HCT116 (cell line): ENCODE results near the gene TTL. TPM values are rescaled to one million over a fixed set of nuclear protein-coding genes. Genes with fewer than 3 reads are reported as not detected.

Experiments used
- ATAC-seq: fragments of 200-7000 bp; cut with Tn5 transposase; 2 replicates; pipeline ENCODE4 v1.9.1; 2020; ENCODE audit warnings: mild to moderate bottlenecking, moderate library complexity
- BruUV-seq: library from RNA; stranded (reverse); fragments of 400-500 nt; replicated peaks from 2 replicates; lab custom pipeline; 2021; lab: Mats Ljungman, UMichigan
- CTCF ChIA-PET: fragments of 300-600 bp; sonication (Branson Sonifier 250); formaldehyde crosslinking; loops from one replicate; lab custom pipeline; 2021; ENCODE audit warnings: antibody characterized with exemption; lab: Charles Lee
- POLR2A ChIA-PET: fragments of 300-600, 350-600 bp; sonication (Branson Sonifier 250); formaldehyde crosslinking; loops from one replicate; lab custom pipeline; 2021; ENCODE audit warnings: antibody characterized with exemption; lab: Charles Lee
- RAD21 ChIA-PET, 2 experiments: fragments of 300-600 bp; sonication (Branson Sonifier 250); formaldehyde crosslinking; loops; one replicate each; lab custom pipeline; 2023; ENCODE audit warnings: low total read pairs in 2 of 2; ENCODE audit not compliant: uncharacterized antibody in 2 of 2, unreplicated experiment in 2 of 2, low non-redundant PET in 1 of 2; lab: Charles Lee
- DNase-seq: peaks from one replicate; pipeline ENCODE4 v3.0.0-alpha.2; 2010; ENCODE audit warnings: low read depth, low spot score
- H2AFZ ChIP-seq: fragments of 200-600 bp; shearing (Covaris generic), sonication (generic); 2 replicates; pipeline ENCODE4 v1.6.1; 2017; ENCODE audit warnings: low read depth, mixed run types, mixed read lengths, antibody characterized with exemption, low read length; ENCODE audit not compliant: poor library complexity, severe bottlenecking
- H3K27ac ChIP-seq: 2 replicates; pipeline ENCODE4 v1.5.1; 2012; ENCODE audit warnings: low read depth, low read length
- H3K27me3 ChIP-seq: fragments of 200-600 bp; sonication (generic); 2 replicates; pipeline ENCODE4 v1.6.1; 2016; ENCODE audit warnings: mixed run types, low read length, mixed read lengths; ENCODE audit not compliant: insufficient read depth
- H3K36me3 ChIP-seq, 2 experiments: fragments of 200-500 bp in 1 of 2; fragments of 200-600 bp in 1 of 2; sonication (Bioruptor generic) in 1 of 2; sonication (generic) in 1 of 2; 2 replicates each; pipeline versions ENCODE4 v1.5.1 to v1.6.1; 2014 to 2016; ENCODE audit warnings: low read length in 2 of 2, inconsistent platforms in 1 of 2, mixed read lengths in 1 of 2, mixed run types in 1 of 2; ENCODE audit not compliant: insufficient read depth in 2 of 2, control insufficient read depth in 1 of 2
- H3K4me1 ChIP-seq, 2 experiments: fragments of 200-600 bp in 1 of 2; sonication (generic) in 1 of 2; 2 replicates each; pipeline versions ENCODE4 v1.5.1 to v1.6.1; 2012 to 2017; ENCODE audit warnings: low read length in 2 of 2, inconsistent platforms in 1 of 2, mild to moderate bottlenecking in 1 of 2, mixed read lengths in 1 of 2, mixed run types in 1 of 2, moderate library complexity in 1 of 2; ENCODE audit not compliant: insufficient read depth in 2 of 2, control insufficient read depth in 1 of 2
- H3K4me2 ChIP-seq: fragments of 200-600 bp; sonication (generic); 2 replicates; pipeline ENCODE4 v1.6.1; 2017; ENCODE audit warnings: mixed run types, low read length, mixed read lengths
- H3K4me3 ChIP-seq, 2 experiments: fragments of 200-600 bp in 1 of 2; sonication (generic) in 1 of 2; replicated peaks in 1 of 2; 2 replicates each; pipeline ENCODE4 v1.5.1; 2011 to 2016; ENCODE audit warnings: low read length in 2 of 2, control low read depth in 1 of 2, low read depth in 1 of 2, mild to moderate bottlenecking in 1 of 2, mixed read lengths in 1 of 2, mixed run types in 1 of 2
- H3K79me2 ChIP-seq: fragments of 200-600 bp; sonication (generic); 2 replicates; pipeline ENCODE4 v1.6.1; 2017; ENCODE audit warnings: mild to moderate bottlenecking, mixed run types, low read length, moderate library complexity, mixed read lengths; ENCODE audit not compliant: insufficient read depth
- H3K9ac ChIP-seq: fragments of 200-600 bp; sonication (generic); 2 replicates; pipeline ENCODE4 v1.6.1; 2016; ENCODE audit warnings: low read length, mixed read lengths
- H3K9me2 ChIP-seq: fragments of 200-600 bp; sonication (generic), shearing (Covaris generic); 2 replicates; pipeline ENCODE4 v1.6.1; 2017; ENCODE audit warnings: mixed run types, mild to moderate bottlenecking, moderate library complexity; ENCODE audit not compliant: insufficient read depth
- H3K9me3 ChIP-seq, 2 experiments: fragments of 200-500 bp in 1 of 2; fragments of 200-600 bp in 1 of 2; sonication (Bioruptor generic) in 1 of 2; sonication (generic) in 1 of 2; 2 replicates each; pipeline ENCODE4 v1.6.1; 2014 to 2017; ENCODE audit warnings: low read length in 2 of 2, mixed read lengths in 2 of 2, inconsistent platforms in 1 of 2, low read depth in 1 of 2, mild to moderate bottlenecking in 1 of 2, mixed run types in 1 of 2, moderate library complexity in 1 of 2; ENCODE audit not compliant: control insufficient read depth in 1 of 2, insufficient read depth in 1 of 2
- H4K20me1 ChIP-seq: fragments of 200-600 bp; sonication (generic), shearing (Covaris generic); 2 replicates; pipeline ENCODE4 v1.6.1; 2017; ENCODE audit warnings: mixed run types, mild to moderate bottlenecking, moderate library complexity; ENCODE audit not compliant: insufficient read depth
- CEBPB ChIP-seq: IDR thresholded peaks from 2 replicates; pipeline ENCODE4 v1.6.1; 2012; ENCODE audit warnings: low read depth
- ELF1 ChIP-seq: IDR thresholded peaks from 2 replicates; pipeline ENCODE4 v1.6.1; 2012; ENCODE audit warnings: low read depth, borderline replicate concordance
- EZH2 ChIP-seq: fragments of 200-600 bp; sonication (generic); IDR thresholded peaks from 2 replicates; pipeline ENCODE4 v1.6.1; 2017; ENCODE audit warnings: antibody characterized with exemption, mixed run types
- EZH2phosphoT487 ChIP-seq: fragments of 200-600 bp; IDR thresholded peaks from 2 replicates; pipeline ENCODE4 v1.6.1; 2018; ENCODE audit warnings: antibody characterized with exemption, borderline replicate concordance
- JUND ChIP-seq: IDR thresholded peaks from 2 replicates; pipeline ENCODE4 v1.6.1; 2012
- POLR2AphosphoS5 ChIP-seq: IDR thresholded peaks from 2 replicates; pipeline ENCODE4 v1.6.1; 2011; ENCODE audit warnings: mild to moderate bottlenecking, low read depth, low read length, moderate library complexity
- RAD21 ChIP-seq: IDR thresholded peaks from 2 replicates; pipeline ENCODE4 v1.6.1; 2012; ENCODE audit warnings: low read depth, mild to moderate bottlenecking
- SIN3A ChIP-seq: IDR thresholded peaks from 2 replicates; pipeline ENCODE4 v1.6.1; 2012; ENCODE audit warnings: low read depth
- SRF ChIP-seq: IDR thresholded peaks from 2 replicates; pipeline ENCODE4 v1.6.1; 2012; ENCODE audit warnings: low read depth
- YY1 ChIP-seq: IDR thresholded peaks from 2 replicates; pipeline ENCODE4 v1.6.1; 2011; ENCODE audit warnings: low read length, low read depth, moderate library complexity, mild to moderate bottlenecking; ENCODE audit not compliant: insufficient replicate concordance; ENCODE audit errors: extremely low read depth
- ZFX ChIP-seq: fragments of 450-650 bp; IDR thresholded peaks from 2 replicates; pipeline ENCODE4 v1.6.1; 2017
- intact Hi-C: fragments of 100-400 bp; cut with micrococcal nuclease; formaldehyde crosslinking; loops from 2 replicates; pipeline ENCODE4 v1.10.0; 2022
- total RNA-seq: library from RNA; stranded (reverse); gene quantifications from one replicate; pipeline ENCODE4 v1.2.1, GENCODE V29; 2021; ENCODE audit not compliant: unreplicated experiment
- TF ChIP-seq, protein P1 (sequence below): IDR thresholded peaks from 2 replicates; pipeline ENCODE4 v1.6.1; 2011; ENCODE audit warnings: mild to moderate bottlenecking, low read length, moderate library complexity; ENCODE audit not compliant: insufficient replicate concordance; ENCODE audit errors: extremely low read depth

TTL gene
- total RNA-seq, 1 experiment from 2014 or later, result 58.7 TPM

DNA sequence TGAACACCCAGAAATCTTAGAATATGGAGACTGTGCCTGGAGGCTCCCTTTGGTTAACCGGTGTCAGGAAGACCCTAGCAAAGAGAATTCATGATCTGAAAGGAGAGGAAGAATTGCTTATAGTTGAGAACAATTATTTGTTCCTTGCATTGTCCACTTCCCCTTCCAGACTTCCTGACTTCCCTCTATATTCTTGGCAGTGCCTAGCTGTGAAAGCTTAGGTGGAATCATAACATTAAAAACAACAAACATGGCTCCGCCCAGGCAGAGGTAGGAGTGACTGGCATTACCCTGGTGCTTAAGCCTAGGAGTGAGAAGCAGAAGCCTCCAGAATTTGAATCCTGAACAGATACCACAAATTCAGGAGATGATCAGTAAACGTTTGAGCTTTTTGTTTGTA is 1.9 kb downstream of the TTL start:
- peak overlapping the region; percentile 81; the same call in 1 of the 2 replicates for H3K9ac ChIP-seq
- H3K4me1 ChIP-seq, result peaks cover 15 to 24% of the 10 kb centered on the region in 2 experiments; a peak in 3 of 4 replicates
- peak overlapping the region; percentile 83 to 88 for H3K4me3 ChIP-seq
- H3K9me3 ChIP-seq, result no peaks in the 10 kb centered on the region
- intact Hi-C loops, result loop anchor here (5.0 kb wide), 3 partner anchors 58 to 243 kb away; partner anchors contain the start of genes POLR1B and ZC3H8
- peak overlapping the region; percentile 87 for H3K27ac ChIP-seq
- H3K79me2 ChIP-seq, result peaks cover 61% of the 10 kb centered on the region
- no peak for DNase-seq
- ChIA-PET CTCF (no interaction called here), RAD21 (no interaction called here), POLR2A (interaction anchor here (2.5 kb wide), 1 partner anchor 9 kb away, joined by 8 read pairs; no protein-coding TSS in a partner anchor)
- no peaks in the 10 kb centered on the region for H3K27me3 ChIP-seq
- TF ChIP-seq EZH2phosphoT487 (no peak), SIN3A (no peak), SRF (no peak), EZH2 (no peak), ELF1 (no peak), CEBPB (no peak), YY1 (no peak), RAD21 (no peak), JUND (no peak), POLR2AphosphoS5 (no peak), ZFX (no peak)
- TF ChIP-seq, protein P1, sequence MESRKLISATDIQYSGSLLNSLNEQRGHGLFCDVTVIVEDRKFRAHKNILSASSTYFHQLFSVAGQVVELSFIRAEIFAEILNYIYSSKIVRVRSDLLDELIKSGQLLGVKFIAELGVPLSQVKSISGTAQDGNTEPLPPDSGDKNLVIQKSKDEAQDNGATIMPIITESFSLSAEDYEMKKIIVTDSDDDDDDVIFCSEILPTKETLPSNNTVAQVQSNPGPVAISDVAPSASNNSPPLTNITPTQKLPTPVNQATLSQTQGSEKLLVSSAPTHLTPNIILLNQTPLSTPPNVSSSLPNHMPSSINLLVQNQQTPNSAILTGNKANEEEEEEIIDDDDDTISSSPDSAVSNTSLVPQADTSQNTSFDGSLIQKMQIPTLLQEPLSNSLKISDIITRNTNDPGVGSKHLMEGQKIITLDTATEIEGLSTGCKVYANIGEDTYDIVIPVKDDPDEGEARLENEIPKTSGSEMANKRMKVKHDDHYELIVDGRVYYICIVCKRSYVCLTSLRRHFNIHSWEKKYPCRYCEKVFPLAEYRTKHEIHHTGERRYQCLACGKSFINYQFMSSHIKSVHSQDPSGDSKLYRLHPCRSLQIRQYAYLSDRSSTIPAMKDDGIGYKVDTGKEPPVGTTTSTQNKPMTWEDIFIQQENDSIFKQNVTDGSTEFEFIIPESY, result no peak
- H3K4me2 ChIP-seq, result peak overlapping the region; percentile 85
- no peak for ATAC-seq
- no peaks in the 10 kb centered on the region for H3K9me2 ChIP-seq
- peaks cover 0 to 6% of the 10 kb centered on the region in 2 experiments; a peak in 1 of 4 replicates for H3K36me3 ChIP-seq
- H4K20me1 ChIP-seq, result no peaks in the 10 kb centered on the region
- no TSS peak for BruUV-seq
- no peak overlapping the region for H2AFZ ChIP-seq
